NCI-H1105 treated with DMSO at 0.1 percent for 48 hours (cell line): ENCODE results near the gene GDF10.

ENCODE experiments used
- DNase-seq: peaks from one replicate; lab custom pipeline; 2025; lab: John Stamatoyannopoulos, UW

GDF10 gene

DNA sequence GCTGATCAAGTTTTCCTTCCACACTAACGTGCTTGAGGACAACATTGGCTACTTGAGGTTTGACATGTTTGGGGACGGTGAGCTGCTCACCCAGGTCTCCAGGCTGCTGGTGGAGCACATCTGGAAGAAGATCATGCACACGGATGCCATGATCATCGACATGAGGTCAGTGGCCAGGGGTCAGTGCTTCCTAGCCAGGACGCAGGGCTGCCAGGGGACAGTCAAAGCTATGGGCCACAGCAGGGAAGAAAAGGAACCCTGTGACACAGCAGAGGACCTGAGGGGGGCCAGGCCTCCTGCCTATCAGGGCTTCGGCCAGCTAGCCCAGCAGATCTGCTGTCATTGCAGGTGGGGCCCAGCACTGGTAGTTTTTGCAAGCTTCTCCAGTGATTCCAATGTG is 53.4 kb downstream of the GDF10 start:
- DNase-seq = no peak

DNA sequence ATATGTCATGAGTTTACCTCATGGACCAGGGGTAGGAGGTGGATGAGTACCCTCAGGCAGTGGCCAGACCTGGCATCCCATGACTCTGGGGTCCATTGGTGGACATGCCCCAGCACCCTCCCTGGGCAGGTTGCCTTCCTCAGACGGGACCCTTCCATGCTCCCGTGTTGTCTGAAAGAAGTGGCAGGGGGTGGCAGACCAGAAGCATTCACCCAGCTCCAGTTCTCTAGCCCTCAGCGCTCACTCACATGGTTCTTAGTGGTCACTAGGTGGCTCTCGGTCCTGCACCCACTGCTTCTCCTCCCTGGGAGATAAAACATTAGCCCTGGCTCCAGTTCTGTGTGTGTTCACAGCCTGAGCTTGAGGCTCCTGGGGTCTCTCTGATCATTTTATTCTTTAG is 54.2 kb downstream of the GDF10 start:
- DNase-seq = no peak

DNA sequence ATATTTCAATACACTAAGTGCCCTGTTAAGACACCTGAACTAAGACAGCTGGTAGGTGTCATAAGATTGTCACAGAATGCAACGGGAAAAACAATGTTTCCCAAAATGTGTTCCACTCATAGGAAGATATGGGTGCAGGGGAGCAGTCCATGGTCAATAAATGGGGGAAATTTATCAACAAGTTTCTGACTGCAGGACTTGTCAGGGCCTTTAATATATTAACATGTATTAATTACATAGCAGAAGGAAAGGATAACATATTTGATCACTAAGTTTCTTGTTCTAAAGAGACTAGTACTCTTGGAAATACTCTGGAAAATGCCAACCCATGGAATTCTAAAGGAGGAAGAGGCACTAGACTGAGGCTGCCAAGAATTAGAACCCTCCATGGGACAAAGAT is 54.9 kb downstream of the GDF10 start:
- DNase-seq = no peak

DNA sequence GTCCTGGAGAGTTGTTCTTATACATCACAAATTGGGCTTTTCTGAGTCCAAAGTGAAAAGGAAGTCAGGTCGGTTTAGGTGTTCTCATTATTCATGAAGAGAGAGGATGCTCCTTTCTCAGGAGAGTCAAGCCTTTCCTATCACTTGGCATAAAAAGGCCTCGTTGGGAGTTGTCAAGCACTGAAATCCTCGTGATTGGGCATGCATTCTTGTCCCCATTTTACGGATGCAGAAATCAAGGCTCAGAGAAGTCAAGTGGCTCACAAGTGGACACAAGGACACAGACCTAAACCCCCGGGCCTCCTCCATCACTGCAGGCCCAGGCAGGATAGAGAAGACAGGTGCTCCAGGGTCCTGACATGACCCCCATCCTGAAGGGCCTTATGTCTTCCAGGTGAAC is 56.7 kb downstream of the GDF10 start:
- no peak for DNase-seq

DNA sequence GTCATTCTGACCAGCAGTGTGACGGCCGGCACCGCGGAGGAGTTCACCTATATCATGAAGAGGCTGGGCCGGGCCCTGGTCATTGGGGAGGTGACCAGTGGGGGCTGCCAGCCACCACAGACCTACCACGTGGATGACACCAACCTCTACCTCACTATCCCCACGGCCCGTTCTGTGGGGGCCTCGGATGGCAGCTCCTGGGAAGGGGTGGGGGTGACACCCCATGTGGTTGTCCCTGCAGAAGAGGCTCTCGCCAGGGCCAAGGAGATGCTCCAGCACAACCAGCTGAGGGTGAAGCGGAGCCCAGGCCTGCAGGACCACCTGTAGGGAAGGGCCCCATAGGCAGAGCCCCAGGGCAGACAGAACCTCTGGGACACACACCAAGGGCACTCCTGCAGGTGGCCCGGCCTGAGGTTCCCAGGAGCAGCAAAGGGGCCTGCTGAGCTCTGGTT is 57.2 kb downstream of the GDF10 start:
- DNase-seq = no peak

DNA sequence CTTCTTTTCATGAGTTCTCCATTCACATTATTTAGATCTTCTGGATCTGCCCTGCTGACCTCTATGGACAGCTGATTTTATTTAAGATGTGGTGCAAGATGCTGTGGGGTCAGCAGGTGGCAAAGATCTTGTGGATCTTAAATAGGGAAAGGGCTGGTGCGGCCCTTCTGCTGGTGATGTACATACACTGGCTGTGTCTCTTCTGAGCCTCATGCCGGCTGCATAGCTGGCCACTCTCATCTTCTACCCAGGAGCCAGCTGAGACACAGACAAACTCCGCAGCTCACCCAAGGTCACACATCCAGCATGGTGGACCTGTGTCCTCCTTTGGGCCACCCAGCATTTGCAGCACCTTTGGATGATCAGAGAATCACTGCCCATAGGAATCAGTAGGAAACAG is 57.9 kb downstream of the GDF10 start:
- no peak for DNase-seq

DNA sequence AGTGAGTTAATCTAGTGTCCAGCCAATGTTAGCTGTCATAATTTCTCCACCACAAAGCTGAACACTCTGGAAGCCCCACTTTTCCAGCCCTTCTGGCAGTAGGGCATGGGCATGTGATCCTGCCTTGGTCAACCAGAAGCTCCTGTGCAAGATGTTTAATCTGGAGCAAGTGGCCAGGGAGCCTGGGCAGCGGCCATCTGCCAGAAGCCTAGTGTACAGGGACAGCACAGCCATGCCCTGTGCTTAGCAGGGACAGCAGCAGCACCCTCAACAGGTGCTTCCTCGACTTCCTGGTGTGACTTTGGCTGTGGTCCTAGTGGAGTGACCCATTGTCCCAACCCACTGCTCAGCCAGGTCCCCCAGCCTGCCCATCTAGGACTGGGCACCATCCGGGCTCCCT is 58.5 kb downstream of the GDF10 start:
- DNase-seq = no peak

DNA sequence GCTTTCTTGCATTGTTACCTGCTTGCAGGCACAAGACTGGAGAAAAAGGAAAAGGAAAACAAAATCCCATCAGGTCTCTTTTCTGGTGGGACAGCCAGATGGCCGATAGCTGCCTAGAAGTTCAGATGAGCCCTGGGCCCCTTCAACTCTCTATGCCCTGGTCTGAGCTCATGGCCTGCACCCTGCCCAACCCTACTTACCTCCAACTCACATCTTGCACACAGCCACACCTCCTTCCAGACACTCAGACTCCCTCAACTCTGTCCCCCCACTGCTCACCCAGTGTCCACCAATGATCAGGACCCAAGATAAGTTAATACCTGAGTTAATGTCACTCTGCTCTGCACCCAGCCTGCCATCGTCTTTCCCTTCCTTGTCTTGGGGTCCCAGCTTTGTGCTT is 59.1 kb downstream of the GDF10 start:
- no peak for DNase-seq

DNA sequence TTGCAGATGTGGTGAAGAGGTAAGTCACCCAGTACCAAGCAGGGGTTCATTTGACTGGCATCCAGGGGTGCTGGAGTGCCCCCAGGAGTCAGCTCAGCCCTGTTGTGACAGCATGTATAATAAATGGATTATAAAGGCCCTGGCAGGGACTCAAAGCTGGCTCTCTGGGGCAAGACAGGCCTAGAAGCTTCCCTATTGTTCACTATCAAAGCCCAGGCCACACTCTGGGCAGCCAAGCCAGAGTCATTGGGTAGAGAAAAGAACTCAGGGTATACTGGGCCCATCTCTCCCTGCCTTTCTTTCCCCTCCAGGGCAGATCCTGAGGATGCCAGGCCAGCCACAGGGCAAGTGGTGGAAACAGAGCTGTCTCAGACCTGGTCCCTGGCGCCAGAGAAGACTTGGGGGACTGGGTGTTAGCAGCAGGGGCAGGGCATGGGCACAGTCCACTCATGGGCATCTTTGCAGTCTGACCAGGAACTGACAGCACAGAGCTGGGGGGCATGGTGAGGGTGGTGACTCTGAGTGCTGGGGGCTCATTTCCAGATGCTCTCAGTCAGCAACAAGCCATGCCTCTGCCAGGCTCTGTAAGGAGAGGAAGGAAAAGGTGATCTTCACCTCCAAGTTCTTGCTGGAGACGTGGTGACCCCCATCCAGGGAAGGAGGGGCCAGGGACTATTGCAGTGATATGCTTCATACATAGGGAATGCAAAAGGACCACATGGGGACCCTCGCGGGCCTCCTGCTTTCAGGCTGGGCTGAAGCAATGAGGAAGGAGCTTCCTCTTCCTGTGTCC is 59.8 kb downstream of the GDF10 start:
- DNase-seq = no peak

DNA sequence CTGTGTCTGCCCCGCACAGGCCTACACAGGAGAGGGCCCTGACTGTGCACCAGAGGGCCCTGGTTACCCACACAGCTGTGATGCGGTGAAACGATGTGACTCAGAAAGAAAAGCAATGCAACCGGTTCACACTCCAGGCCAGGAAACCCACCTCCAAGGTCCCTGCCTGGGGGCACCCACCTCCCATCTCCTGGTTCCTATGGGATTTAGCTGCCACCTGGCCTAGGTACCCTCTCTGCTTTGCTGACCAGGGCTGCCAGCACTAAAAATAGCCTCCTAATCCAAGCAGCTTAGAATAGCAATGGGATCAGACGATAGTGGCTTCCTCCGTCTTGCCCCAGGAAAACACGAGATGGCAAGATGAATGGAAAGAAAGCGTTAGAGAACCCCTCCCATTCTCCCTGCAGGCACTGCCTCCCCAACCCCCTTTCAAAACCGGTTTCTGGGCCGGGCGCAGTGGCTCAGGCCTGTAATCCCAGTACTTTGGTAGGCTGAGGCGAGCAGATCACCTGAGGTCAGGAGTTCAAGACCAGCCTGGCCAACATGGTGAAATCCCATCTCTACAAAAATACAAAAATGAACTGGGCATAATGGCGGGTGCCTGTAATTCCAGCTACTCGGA is 60.5 kb downstream of the GDF10 start:
- no peak for DNase-seq

DNA sequence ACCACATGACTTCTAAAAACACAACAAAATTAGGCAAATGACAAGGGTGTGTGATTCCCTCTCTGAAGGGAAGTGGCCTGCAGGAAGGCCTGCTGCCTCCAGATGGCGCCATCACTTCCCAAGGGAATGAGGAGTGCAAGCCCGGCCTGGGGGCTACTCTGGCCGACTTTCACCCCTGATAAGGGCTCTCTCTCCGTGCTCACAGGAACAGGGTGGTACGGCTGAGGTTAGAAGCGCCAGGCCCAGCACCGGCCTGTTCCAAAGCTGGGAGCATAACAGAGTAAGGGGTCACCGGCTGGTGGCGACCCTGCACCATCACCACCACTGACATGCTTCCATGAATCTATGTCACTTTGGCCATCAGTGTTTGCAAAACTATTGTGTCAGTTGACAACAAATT is 61.3 kb downstream of the GDF10 start:
- DNase-seq = peak; percentile 0

DNA sequence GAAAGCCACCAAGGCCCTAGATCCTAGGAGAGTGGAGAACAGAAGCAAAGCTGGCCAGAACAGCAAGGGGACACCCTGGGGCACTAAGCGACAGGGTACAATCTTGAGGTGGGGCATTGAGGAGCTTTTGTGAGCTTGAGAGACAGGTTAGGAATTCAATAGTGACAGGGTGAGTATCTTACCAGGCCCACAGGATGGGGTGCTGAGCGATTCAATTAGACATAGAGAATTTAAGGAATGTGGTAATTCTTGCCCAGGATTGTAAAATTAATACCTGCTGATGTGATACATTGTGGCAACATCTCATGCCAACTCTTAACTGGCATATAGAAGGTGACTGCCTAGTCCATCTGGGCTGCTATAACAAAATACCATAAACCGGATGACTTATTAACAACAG is 62.2 kb downstream of the GDF10 start:
- DNase-seq = no peak
